GM18858 (cell line): ENCODE results near the gene BACE2.

Experiments
- ATAC-seq: cut with Tn5 transposase; IDR thresholded peaks from one replicate; pipeline ENCODE4 v1.9.1; 2021; ENCODE audit not compliant: unreplicated experiment

The BACE2 gene

GRCh38 chr21:41167348-41168342 is at the start of gene BACE2:
TSS of gene BACE2 (plus strand) at chr21:41168160. CDS start at chr21:41168264, 104 bp downstream.
- ATAC-seq, result no peak

- no peak for ATAC-seq
These were observed 48.1 kb upstream of the BACE2 start for GRCh38 chr21:41119901-41120300.

- no peak for ATAC-seq
These were observed 47.0 kb upstream of the BACE2 start for GRCh38 chr21:41120997-41121396.

GRCh38 chr21:41121785-41122415 is 46.1 kb upstream of the BACE2 start:
- no peak for ATAC-seq

GRCh38 chr21:41124641-41125201 is 43.2 kb upstream of the BACE2 start:
- ATAC-seq, result no peak

- no peak for ATAC-seq
These were observed 39.0 kb upstream of the BACE2 start for GRCh38 chr21:41128981-41129380.

GRCh38 chr21:41130883-41131282 is 37.1 kb upstream of the BACE2 start:
- no peak for ATAC-seq

GRCh38 chr21:41133874-41134522 is 34.0 kb upstream of the BACE2 start:
- ATAC-seq, result no peak

GRCh38 chr21:41135746-41136145 is 32.2 kb upstream of the BACE2 start:
- ATAC-seq, result no peak

GRCh38 chr21:41136286-41136685 is 31.7 kb upstream of the BACE2 start:
- no peak for ATAC-seq

GRCh38 chr21:41137401-41137800 is 30.6 kb upstream of the BACE2 start:
- ATAC-seq, result no peak

GRCh38 chr21:41137889-41138288 is 30.1 kb upstream of the BACE2 start:
- no peak for ATAC-seq

GRCh38 chr21:41138711-41139110 is 29.2 kb upstream of the BACE2 start:
- ATAC-seq, result no peak

GRCh38 chr21:41139275-41139674 is 28.7 kb upstream of the BACE2 start:
- no peak for ATAC-seq

GRCh38 chr21:41139951-41140350 is 28.0 kb upstream of the BACE2 start:
- no peak for ATAC-seq

- ATAC-seq, result no peak
These were observed 26.9 kb upstream of the BACE2 start for GRCh38 chr21:41141031-41141457.

GRCh38 chr21:41142051-41142795 is 25.7 kb upstream of the BACE2 start:
- no peak for ATAC-seq

GRCh38 chr21:41143596-41144325 is 24.2 kb upstream of the BACE2 start:
- ATAC-seq, result no peak

GRCh38 chr21:41147096-41147978 is 20.6 kb upstream of the BACE2 start:
- no peak for ATAC-seq
